SU-DHL-6 (cell line): ENCODE measurements around the gene ZBTB12.

Experiments
- H2AFZ ChIP-seq: fragments of 200-600 bp; sonication (generic); 2 replicates; pipeline ENCODE4 v1.6.1; 2014; ENCODE audit warnings: low read depth, mild to moderate bottlenecking, moderate library complexity, mixed read lengths, antibody characterized with exemption, low read length; ENCODE audit not compliant: severe bottlenecking
- H3F3A ChIP-seq: fragments of 200-600 bp; shearing (Covaris generic); 2 replicates; pipeline ENCODE4 v1.6.0; 2016; ENCODE audit warnings: antibody characterized with exemption, mild to moderate bottlenecking; ENCODE audit not compliant: insufficient read depth
- H3K27ac ChIP-seq: fragments of 200-600 bp; sonication (generic); 2 replicates; pipeline ENCODE4 v1.5.1; 2016; ENCODE audit warnings: low read depth, mild to moderate bottlenecking, low read length, moderate library complexity, mixed read lengths
- H3K27me3 ChIP-seq: fragments of 200-600 bp; sonication (generic), shearing (Covaris generic); 2 replicates; pipeline ENCODE4 v1.6.0; 2014; ENCODE audit warnings: mild to moderate bottlenecking, low read length
- H3K36me3 ChIP-seq: fragments of 200-600 bp; sonication (generic); 2 replicates; pipeline ENCODE4 v1.6.1; 2014; ENCODE audit warnings: mild to moderate bottlenecking, low read length, mixed read lengths
- H3K4me2 ChIP-seq: fragments of 300-600, 200-600 bp; shearing (Covaris generic), sonication (generic); 2 replicates; pipeline ENCODE4 v1.6.0; 2014; ENCODE audit warnings: low read length, low read depth, mild to moderate bottlenecking; ENCODE audit not compliant: poor library complexity, severe bottlenecking
- H3K4me3 ChIP-seq: fragments of 200-600 bp; sonication (generic); 2 replicates; pipeline ENCODE4 v1.5.1; 2014; ENCODE audit warnings: antibody characterized with exemption, low read length, mild to moderate bottlenecking, mixed read lengths; ENCODE audit not compliant: insufficient read depth, poor library complexity, severe bottlenecking
- H3K79me2 ChIP-seq: fragments of 200-600 bp; sonication (generic); 2 replicates; pipeline ENCODE4 v1.6.1; 2014; ENCODE audit warnings: mild to moderate bottlenecking, low read length, moderate library complexity; ENCODE audit not compliant: insufficient read depth
- H3K9ac ChIP-seq: fragments of 200-600 bp; sonication (generic); 2 replicates; pipeline ENCODE4 v1.7.0; 2014; ENCODE audit warnings: mild to moderate bottlenecking, low read length
- H3K9me2 ChIP-seq: fragments of 200-600 bp; sonication (generic); replicated peaks from 2 replicates; pipeline ENCODE4 v1.6.1; 2014; ENCODE audit warnings: low read length; ENCODE audit not compliant: insufficient read depth
- H3K9me3 ChIP-seq: fragments of 200-600 bp; sonication (generic); 2 replicates; pipeline ENCODE4 v1.6.1; 2014; ENCODE audit warnings: low read length, mixed read lengths; ENCODE audit not compliant: insufficient read depth
- H4K20me1 ChIP-seq: fragments of 200-600 bp; sonication (generic); 2 replicates; pipeline ENCODE4 v1.6.1; 2014; ENCODE audit warnings: low read depth, mild to moderate bottlenecking, antibody characterized with exemption, low read length, moderate library complexity, mixed read lengths
- EZH2phosphoT487 ChIP-seq: fragments of 200-600 bp; sonication (generic), shearing (Covaris generic); conservative IDR thresholded peaks from 2 replicates; pipeline ENCODE4 v1.6.1; 2018; ENCODE audit warnings: mild to moderate bottlenecking, antibody characterized with exemption, low read length, moderate library complexity, mixed read lengths
- TF ChIP-seq, protein P1 (sequence below): fragments of 200-600 bp; sonication (generic); IDR thresholded peaks from one replicate; pipeline ENCODE4 v1.5.1; 2017; ENCODE audit warnings: antibody characterized with exemption, mild to moderate bottlenecking, low read length, moderate library complexity; ENCODE audit not compliant: insufficient read depth, poor library complexity, severe bottlenecking

Gene ZBTB12

DNA sequence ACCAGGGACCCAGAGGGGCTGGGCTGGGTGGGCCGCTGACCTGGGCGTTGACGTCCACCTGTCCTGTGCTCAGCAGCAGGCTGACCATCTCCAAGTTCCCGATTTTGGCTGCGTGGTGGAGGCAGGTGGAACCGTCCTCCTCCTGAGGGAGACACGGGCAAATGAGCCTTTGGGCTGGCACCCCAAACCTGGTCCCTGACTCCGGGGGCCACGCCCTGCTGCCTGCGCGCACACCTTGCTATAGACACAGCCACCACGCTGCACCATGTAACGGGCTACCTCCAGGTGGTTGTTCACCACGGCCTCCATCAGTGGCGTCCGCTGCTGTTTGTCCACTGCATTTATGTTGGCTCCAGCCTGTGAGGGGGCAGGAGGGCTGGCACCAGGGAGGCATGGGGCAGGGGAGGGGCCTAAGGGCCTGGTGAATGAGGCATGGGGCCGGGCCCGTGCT lies 15.3 kb downstream of the ZBTB12 start:
- no peaks in the 10 kb centered on the region for H3K9me3 ChIP-seq
- no peak overlapping the region for H3K4me3 ChIP-seq
- no peaks in the 10 kb centered on the region for H3K9me2 ChIP-seq
- peaks cover 3% of the 10 kb centered on the region; the same call in 1 of the 2 replicates for H3F3A ChIP-seq
- H3K79me2 ChIP-seq: no peaks in the 10 kb centered on the region
- no peaks in the 10 kb centered on the region for H4K20me1 ChIP-seq
- H3K9ac ChIP-seq: no peak overlapping the region
- H3K36me3 ChIP-seq: peaks cover 7% of the 10 kb centered on the region; the same call in 1 of the 2 replicates
- no peak overlapping the region for H3K27ac ChIP-seq
- no peaks in the 10 kb centered on the region for H3K27me3 ChIP-seq
- H2AFZ ChIP-seq: no peak overlapping the region
- H3K4me2 ChIP-seq: no peak overlapping the region
- TF ChIP-seq EZH2phosphoT487: no peak
- TF ChIP-seq, protein P1, sequence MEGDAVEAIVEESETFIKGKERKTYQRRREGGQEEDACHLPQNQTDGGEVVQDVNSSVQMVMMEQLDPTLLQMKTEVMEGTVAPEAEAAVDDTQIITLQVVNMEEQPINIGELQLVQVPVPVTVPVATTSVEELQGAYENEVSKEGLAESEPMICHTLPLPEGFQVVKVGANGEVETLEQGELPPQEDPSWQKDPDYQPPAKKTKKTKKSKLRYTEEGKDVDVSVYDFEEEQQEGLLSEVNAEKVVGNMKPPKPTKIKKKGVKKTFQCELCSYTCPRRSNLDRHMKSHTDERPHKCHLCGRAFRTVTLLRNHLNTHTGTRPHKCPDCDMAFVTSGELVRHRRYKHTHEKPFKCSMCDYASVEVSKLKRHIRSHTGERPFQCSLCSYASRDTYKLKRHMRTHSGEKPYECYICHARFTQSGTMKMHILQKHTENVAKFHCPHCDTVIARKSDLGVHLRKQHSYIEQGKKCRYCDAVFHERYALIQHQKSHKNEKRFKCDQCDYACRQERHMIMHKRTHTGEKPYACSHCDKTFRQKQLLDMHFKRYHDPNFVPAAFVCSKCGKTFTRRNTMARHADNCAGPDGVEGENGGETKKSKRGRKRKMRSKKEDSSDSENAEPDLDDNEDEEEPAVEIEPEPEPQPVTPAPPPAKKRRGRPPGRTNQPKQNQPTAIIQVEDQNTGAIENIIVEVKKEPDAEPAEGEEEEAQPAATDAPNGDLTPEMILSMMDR: no peak

DNA sequence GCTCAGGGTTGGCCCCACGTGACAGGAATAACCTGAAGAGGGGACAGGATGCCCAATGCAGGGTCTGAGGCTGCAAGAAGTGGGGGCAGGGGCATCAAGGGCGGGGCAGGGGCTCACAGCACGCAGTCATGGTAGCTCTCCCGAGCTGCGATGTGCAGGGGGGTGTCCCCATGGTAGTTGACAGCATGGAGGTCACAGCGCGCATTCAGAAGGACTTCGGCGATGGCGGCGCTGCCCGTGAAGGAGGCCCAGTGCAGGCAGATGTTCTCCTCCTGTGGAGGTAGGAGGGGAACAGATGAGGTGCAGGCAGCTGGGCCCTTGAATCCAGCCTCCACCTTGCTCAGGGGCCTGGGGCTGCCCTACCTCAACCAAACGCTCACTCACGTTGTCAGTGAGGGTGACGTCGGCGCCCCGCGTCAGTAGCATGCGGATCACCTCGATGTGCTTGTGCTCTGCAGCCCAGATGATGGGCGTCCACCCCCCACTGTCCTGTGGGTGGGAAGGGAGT lies 17.3 kb downstream of the ZBTB12 start:
- Histone ChIP-seq H3K27ac (no peak overlapping the region), H3K4me2 (no peak overlapping the region), H3K79me2 (no peaks in the 10 kb centered on the region), H3K36me3 (0 out of 2 replicates have a peak, but pooled peaks cover 2% of the 10 kb centered on the region), H3K9ac (no peak overlapping the region), H4K20me1 (no peaks in the 10 kb centered on the region), H2AFZ (no peak overlapping the region), H3F3A (no peaks in the 10 kb centered on the region), H3K9me3 (no peaks in the 10 kb centered on the region), H3K9me2 (no peaks in the 10 kb centered on the region), H3K4me3 (no peak overlapping the region), H3K27me3 (no peaks in the 10 kb centered on the region)
- TF ChIP-seq, protein P1: no peak
- no peak for TF ChIP-seq EZH2phosphoT487

DNA sequence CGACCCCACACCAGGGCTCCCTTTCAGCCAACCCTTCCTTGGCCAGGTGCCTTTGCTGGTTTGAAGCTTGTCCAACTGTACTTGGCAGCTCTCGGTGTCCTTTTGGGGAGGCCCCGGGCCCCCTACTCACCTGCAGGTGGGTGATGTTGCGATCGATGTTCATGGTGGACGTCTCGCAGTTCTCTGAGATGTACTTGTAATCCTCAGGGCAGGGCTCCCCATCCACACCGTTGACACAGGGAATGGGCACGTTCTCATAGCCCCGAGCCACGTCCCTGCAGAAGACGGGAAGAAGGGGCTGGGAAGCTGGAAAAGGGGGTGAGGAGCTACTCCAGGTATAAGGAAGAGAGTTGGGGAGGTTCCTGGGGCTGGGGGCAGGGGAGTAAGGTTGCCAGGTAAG lies 18.2 kb downstream of the ZBTB12 start:
- TF ChIP-seq, protein P1: no peak
- no peak for TF ChIP-seq EZH2phosphoT487
- no peaks in the 10 kb centered on the region for H4K20me1 ChIP-seq
- 0 out of 2 replicates have a peak, but pooled peaks cover 2% of the 10 kb centered on the region for H3K36me3 ChIP-seq
- no peaks in the 10 kb centered on the region for H3K79me2 ChIP-seq
- H2AFZ ChIP-seq: no peak overlapping the region
- H3K27ac ChIP-seq: no peak overlapping the region
- no peaks in the 10 kb centered on the region for H3F3A ChIP-seq
- H3K4me2 ChIP-seq: no peak overlapping the region
- no peaks in the 10 kb centered on the region for H3K27me3 ChIP-seq
- no peak overlapping the region for H3K4me3 ChIP-seq
- H3K9me2 ChIP-seq: no peaks in the 10 kb centered on the region
- H3K9ac ChIP-seq: no peak overlapping the region
- H3K9me3 ChIP-seq: no peaks in the 10 kb centered on the region
